Activated T-helper 1 cell treated with anti-CD3 and anti-CD28 coated beads, Interleukin-12 subunit alpha, Interleukin-12 subunit beta, Interleukin-2, Interleukin-4 antibody, amounts not matched to agents 30 ng/mL and 10 ng/mL and 1 ng/mL, durations not matched to agents 14 hours and 24 hours and 36 hours (primary cell): Measurements from ENCODE around the gene CFAP119. TPM values are rescaled to one million over a fixed set of nuclear protein-coding genes. Genes with fewer than 3 reads are reported as not detected.

Experiments
- DNase-seq: peaks from one replicate; pipeline ENCODE4 v3.0.0; 2021; ENCODE audit warnings: low spot score
- H3K27ac Mint-ChIP-seq: one replicate; pipeline ENCODE4 v1.8.0; 2021; ENCODE audit warnings: mild to moderate bottlenecking, mixed read lengths
- H3K27me3 Mint-ChIP-seq: one replicate; pipeline ENCODE4 v1.8.0; 2022; ENCODE audit warnings: mild to moderate bottlenecking, moderate library complexity, mixed read lengths; ENCODE audit not compliant: insufficient read depth
- H3K36me3 Mint-ChIP-seq: one replicate; pipeline ENCODE4 v1.8.0; 2021; ENCODE audit warnings: low read depth, mixed read lengths
- H3K4me1 Mint-ChIP-seq: one replicate; pipeline ENCODE4 v1.8.0; 2021; ENCODE audit warnings: low read depth, mixed read lengths
- H3K4me3 Mint-ChIP-seq: one replicate; pipeline ENCODE4 v1.8.0; 2021; ENCODE audit warnings: mild to moderate bottlenecking, moderate library complexity, mixed read lengths
- H3K9me3 Mint-ChIP-seq: one replicate; pipeline ENCODE4 v1.8.0; 2021; ENCODE audit warnings: mixed read lengths
- intact Hi-C: fragments of 100-400 bp; cut with micrococcal nuclease; formaldehyde crosslinking; loops from one replicate; pipeline ENCODE4 v1.15.1; 2024
- total RNA-seq: library from RNA; stranded (reverse); gene quantifications from 2 replicates; pipeline ENCODE4 v1.2.3, GENCODE V29; 2022

Gene CFAP119
- total RNA-seq, 1 donor from 2014 or later, result 4.4 TPM

- no peak overlapping the region for H3K27ac Mint-ChIP-seq
- H3K9me3 Mint-ChIP-seq, result no peaks in the 10 kb centered on the region
- H3K27me3 Mint-ChIP-seq, result no peaks in the 10 kb centered on the region
- peaks cover 51% of the 10 kb centered on the region for H3K36me3 Mint-ChIP-seq
- H3K4me1 Mint-ChIP-seq, result peaks cover 17% of the 10 kb centered on the region
- no peak for DNase-seq
- intact Hi-C loops, result no loop called here
- no peak overlapping the region for H3K4me3 Mint-ChIP-seq
Measured at GRCh38 chr16:30737794-30738648, 23.8 kb downstream of the CFAP119 start.

GRCh38 chr16:30736995-30737793 lies 24.7 kb downstream of the CFAP119 start:
- Mint-ChIP-seq H3K4me1 (peaks cover 17% of the 10 kb centered on the region), H3K27ac (no peak overlapping the region), H3K4me3 (no peak overlapping the region), H3K9me3 (no peaks in the 10 kb centered on the region), H3K27me3 (no peaks in the 10 kb centered on the region), H3K36me3 (peaks cover 52% of the 10 kb centered on the region)
- no peak for DNase-seq
- intact Hi-C loops, result no loop called here

GRCh38 chr16:30731411-30731810 lies 30.5 kb downstream of the CFAP119 start:
- Mint-ChIP-seq H3K9me3 (no peaks in the 10 kb centered on the region), H3K36me3 (peaks cover 46% of the 10 kb centered on the region), H3K27ac (no peak overlapping the region), H3K4me3 (no peak overlapping the region), H3K27me3 (no peaks in the 10 kb centered on the region), H3K4me1 (no peaks in the 10 kb centered on the region)
- no peak for DNase-seq
- intact Hi-C loops, result no loop called here

GRCh38 chr16:30728899-30729672 lies 32.8 kb downstream of the CFAP119 start:
- DNase-seq, result no peak
- no peaks in the 10 kb centered on the region for H3K27me3 Mint-ChIP-seq
- intact Hi-C loops, result no loop called here
- H3K27ac Mint-ChIP-seq, result no peak overlapping the region
- H3K4me1 Mint-ChIP-seq, result peaks cover 4% of the 10 kb centered on the region
- no peak overlapping the region for H3K4me3 Mint-ChIP-seq
- H3K36me3 Mint-ChIP-seq, result peaks cover 56% of the 10 kb centered on the region
- no peaks in the 10 kb centered on the region for H3K9me3 Mint-ChIP-seq

- no peaks in the 10 kb centered on the region for H3K9me3 Mint-ChIP-seq
- no peak overlapping the region for H3K4me3 Mint-ChIP-seq
- no peak for DNase-seq
- no peak overlapping the region for H3K27ac Mint-ChIP-seq
- no peaks in the 10 kb centered on the region for H3K27me3 Mint-ChIP-seq
- peaks cover 58% of the 10 kb centered on the region for H3K36me3 Mint-ChIP-seq
- peaks cover 4% of the 10 kb centered on the region for H3K4me1 Mint-ChIP-seq
- intact Hi-C loops, result no loop called here
Measured at GRCh38 chr16:30728321-30728720, 33.5 kb downstream of the CFAP119 start.

- intact Hi-C loops, result no loop called here
- no peak overlapping the region for H3K4me3 Mint-ChIP-seq
- peaks cover 10% of the 10 kb centered on the region for H3K4me1 Mint-ChIP-seq
- peaks cover 68% of the 10 kb centered on the region for H3K36me3 Mint-ChIP-seq
- H3K27ac Mint-ChIP-seq, result no peak overlapping the region
- H3K9me3 Mint-ChIP-seq, result no peaks in the 10 kb centered on the region
- no peaks in the 10 kb centered on the region for H3K27me3 Mint-ChIP-seq
- DNase-seq, result no peak
Measured at GRCh38 chr16:30725418-30725792, 36.5 kb downstream of the CFAP119 start.

- intact Hi-C loops, result no loop called here
- DNase-seq, result no peak
- H3K4me3 Mint-ChIP-seq, result no peak overlapping the region
- no peaks in the 10 kb centered on the region for H3K9me3 Mint-ChIP-seq
- peaks cover 70% of the 10 kb centered on the region for H3K36me3 Mint-ChIP-seq
- no peaks in the 10 kb centered on the region for H3K27me3 Mint-ChIP-seq
- H3K4me1 Mint-ChIP-seq, result peaks cover 10% of the 10 kb centered on the region
- H3K27ac Mint-ChIP-seq, result no peak overlapping the region
Measured at GRCh38 chr16:30724641-30725417, 37.0 kb downstream of the CFAP119 start.

- Mint-ChIP-seq H3K4me1 (peaks cover 10% of the 10 kb centered on the region), H3K9me3 (no peaks in the 10 kb centered on the region), H3K36me3 (peaks cover 68% of the 10 kb centered on the region), H3K4me3 (no peak overlapping the region), H3K27ac (no peak overlapping the region), H3K27me3 (no peaks in the 10 kb centered on the region)
- intact Hi-C loops, result no loop called here
- DNase-seq, result no peak
Measured at GRCh38 chr16:30723725-30724355, 38.0 kb downstream of the CFAP119 start.

- H3K27me3 Mint-ChIP-seq, result no peaks in the 10 kb centered on the region
- peaks cover 10% of the 10 kb centered on the region for H3K4me1 Mint-ChIP-seq
- H3K36me3 Mint-ChIP-seq, result peaks cover 62% of the 10 kb centered on the region
- H3K9me3 Mint-ChIP-seq, result no peaks in the 10 kb centered on the region
- H3K27ac Mint-ChIP-seq, result no peak overlapping the region
- no peak for DNase-seq
- H3K4me3 Mint-ChIP-seq, result no peak overlapping the region
- intact Hi-C loops, result no loop called here
Measured at GRCh38 chr16:30722916-30723315, 38.9 kb downstream of the CFAP119 start.

GRCh38 chr16:30722443-30722842 lies 39.4 kb downstream of the CFAP119 start:
- peaks cover 10% of the 10 kb centered on the region for H3K4me1 Mint-ChIP-seq
- no peak for DNase-seq
- H3K27ac Mint-ChIP-seq, result no peak overlapping the region
- H3K4me3 Mint-ChIP-seq, result no peak overlapping the region
- no peaks in the 10 kb centered on the region for H3K27me3 Mint-ChIP-seq
- peaks cover 61% of the 10 kb centered on the region for H3K36me3 Mint-ChIP-seq
- intact Hi-C loops, result no loop called here
- no peaks in the 10 kb centered on the region for H3K9me3 Mint-ChIP-seq

- H3K27me3 Mint-ChIP-seq, result no peaks in the 10 kb centered on the region
- no peak overlapping the region for H3K4me3 Mint-ChIP-seq
- DNase-seq, result no peak
- no peak overlapping the region for H3K27ac Mint-ChIP-seq
- intact Hi-C loops, result no loop called here
- H3K9me3 Mint-ChIP-seq, result no peaks in the 10 kb centered on the region
- peaks cover 16% of the 10 kb centered on the region for H3K4me1 Mint-ChIP-seq
- peaks cover 63% of the 10 kb centered on the region for H3K36me3 Mint-ChIP-seq
Measured at GRCh38 chr16:30721606-30722005, 40.3 kb downstream of the CFAP119 start.

GRCh38 chr16:30721167-30721566 lies 40.7 kb downstream of the CFAP119 start:
- DNase-seq, result no peak
- H3K4me3 Mint-ChIP-seq, result no peak overlapping the region
- H3K27me3 Mint-ChIP-seq, result no peaks in the 10 kb centered on the region
- H3K4me1 Mint-ChIP-seq, result peaks cover 20% of the 10 kb centered on the region
- no peaks in the 10 kb centered on the region for H3K9me3 Mint-ChIP-seq
- H3K27ac Mint-ChIP-seq, result no peak overlapping the region
- intact Hi-C loops, result no loop called here
- H3K36me3 Mint-ChIP-seq, result peaks cover 67% of the 10 kb centered on the region
